CD1c-positive myeloid dendritic cell (primary cell): ENCODE results near the gene RBM24.

Experiments
- DNase-seq: peaks from one replicate; pipeline ENCODE4 v3.0.0-alpha.2; 2016; ENCODE audit errors: extremely low spot score

The RBM24 gene

GRCh38 chr6:17341891-17342290, 60.7 kb downstream of the RBM24 start:
- no peak for DNase-seq

- no peak for DNase-seq
Measured at GRCh38 chr6:17343215-17343614, 62.1 kb downstream of the RBM24 start.
